Measurements from ENCODE around the gene MIB1.

MIB1 gene

DNA sequence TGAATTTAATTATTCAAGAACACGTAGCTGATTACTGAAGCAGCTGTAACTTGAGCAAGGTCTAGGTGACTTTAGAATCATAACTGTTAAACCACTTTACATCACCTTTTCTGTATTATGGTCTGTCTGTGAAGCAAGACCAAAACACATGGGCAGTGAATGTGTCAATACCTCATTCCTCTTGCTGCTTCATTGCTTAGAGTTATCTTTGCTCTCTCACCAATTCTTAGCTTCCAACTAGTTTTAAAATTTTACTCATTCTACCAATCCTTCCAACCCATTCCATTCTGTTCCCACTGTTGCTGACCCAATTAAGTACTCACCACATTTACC, 80.2 kb downstream of the MIB1 start:
- no peaks in the 10 kb centered on the region for H3K4me1 Mint-ChIP-seq (ENCODE audit: low read depth)
- no peaks in the 10 kb centered on the region for H3K9me3 Mint-ChIP-seq (ENCODE audit: low read depth)
- no peak overlapping the region for H3K27ac Mint-ChIP-seq
- H3K36me3 Mint-ChIP-seq, result peaks cover 28% of the 10 kb centered on the region
- H3K27me3 Mint-ChIP-seq, result no peaks in the 10 kb centered on the region
- H3K4me3 Mint-ChIP-seq, result no peak overlapping the region

GRCh38 chr18:21823848-21824247, 83.3 kb downstream of the MIB1 start:
- Mint-ChIP-seq H3K27ac (no peak overlapping the region), H3K4me3 (no peak overlapping the region), H3K36me3 (peaks cover 22% of the 10 kb centered on the region), H3K9me3 (ENCODE audit: low read depth) (no peaks in the 10 kb centered on the region), H3K4me1 (ENCODE audit: low read depth) (no peaks in the 10 kb centered on the region), H3K27me3 (no peaks in the 10 kb centered on the region)

DNA sequence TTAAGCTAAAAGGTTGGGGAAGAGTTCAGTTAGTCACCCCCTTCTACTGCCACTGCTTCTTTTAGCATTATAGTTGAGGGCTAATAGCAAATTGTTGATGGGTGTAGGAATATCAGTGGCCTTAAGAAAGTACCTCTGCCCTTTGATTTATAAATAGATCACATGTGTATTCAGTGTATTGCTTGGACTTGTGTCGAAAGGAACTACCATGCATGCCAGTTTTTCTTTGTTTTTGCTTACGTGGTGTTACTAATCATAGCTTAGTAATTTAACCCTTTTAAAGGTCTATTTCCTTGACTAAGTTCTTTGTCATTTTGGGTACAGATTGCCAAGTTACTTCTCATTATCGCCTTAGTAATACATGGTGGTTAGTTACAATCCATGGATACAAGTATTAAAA, 85.6 kb downstream of the MIB1 start:
- H3K4me1 Mint-ChIP-seq (ENCODE audit: low read depth), result no peaks in the 10 kb centered on the region
- H3K9me3 Mint-ChIP-seq (ENCODE audit: low read depth), result no peaks in the 10 kb centered on the region
- H3K36me3 Mint-ChIP-seq, result peaks cover 20% of the 10 kb centered on the region
- H3K27ac Mint-ChIP-seq, result no peak overlapping the region
- no peak overlapping the region for H3K4me3 Mint-ChIP-seq
- H3K27me3 Mint-ChIP-seq, result no peaks in the 10 kb centered on the region

- no peaks in the 10 kb centered on the region for H3K9me3 Mint-ChIP-seq (ENCODE audit: low read depth)
- H3K27me3 Mint-ChIP-seq, result no peaks in the 10 kb centered on the region
- peaks cover 18% of the 10 kb centered on the region for H3K36me3 Mint-ChIP-seq
- H3K4me1 Mint-ChIP-seq (ENCODE audit: low read depth), result no peaks in the 10 kb centered on the region
- H3K4me3 Mint-ChIP-seq, result no peak overlapping the region
- H3K27ac Mint-ChIP-seq, result no peak overlapping the region
Measured at GRCh38 chr18:21826641-21827302, 86.2 kb downstream of the MIB1 start.

DNA sequence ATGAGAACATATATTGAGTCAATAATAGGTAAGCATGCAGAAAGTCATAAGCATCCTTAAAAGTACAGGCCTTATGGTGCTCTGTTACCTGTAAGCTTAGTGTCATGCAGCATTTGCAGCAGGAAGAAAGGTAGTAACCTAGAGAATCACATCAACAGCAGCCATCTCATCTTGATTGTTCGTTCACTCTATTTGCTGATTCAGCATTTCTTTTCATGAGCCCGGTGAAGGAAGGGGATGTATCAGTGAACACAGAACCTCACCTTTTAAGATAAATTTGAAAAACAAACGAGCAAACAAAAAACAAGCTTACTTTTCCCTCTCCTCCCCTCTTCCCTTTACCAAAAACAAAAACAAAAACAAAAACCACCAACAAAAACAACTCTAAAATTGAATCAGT, 89.9 kb downstream of the MIB1 start:
- no peaks in the 10 kb centered on the region for H3K27me3 Mint-ChIP-seq
- no peaks in the 10 kb centered on the region for H3K4me1 Mint-ChIP-seq (ENCODE audit: low read depth)
- peaks cover 12% of the 10 kb centered on the region for H3K36me3 Mint-ChIP-seq
- no peak overlapping the region for H3K27ac Mint-ChIP-seq
- no peak overlapping the region for H3K4me3 Mint-ChIP-seq
- H3K9me3 Mint-ChIP-seq (ENCODE audit: low read depth), result no peaks in the 10 kb centered on the region

DNA sequence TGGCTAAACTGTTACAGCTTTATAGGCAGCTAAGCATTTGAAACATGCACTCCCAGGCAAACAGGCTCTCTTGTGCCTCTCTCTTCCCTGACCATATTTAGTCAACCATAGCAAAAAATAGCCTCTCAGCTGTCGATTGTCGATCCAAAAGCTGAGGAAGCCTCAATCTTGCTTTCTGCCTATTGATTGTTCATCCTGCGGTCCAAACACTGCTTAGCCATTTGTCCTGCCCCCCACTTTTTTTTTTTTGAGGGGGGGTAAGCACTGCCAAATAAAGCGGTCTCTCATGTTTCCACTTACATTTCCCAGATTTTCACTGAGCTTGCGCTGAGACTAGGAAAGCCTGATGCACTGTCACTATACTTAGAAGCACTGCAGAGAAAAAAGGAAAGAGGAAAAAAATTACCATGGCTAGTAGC, 90.8 kb downstream of the MIB1 start:
- Mint-ChIP-seq H3K36me3 (peaks cover 6% of the 10 kb centered on the region), H3K4me1 (ENCODE audit: low read depth) (no peaks in the 10 kb centered on the region), H3K27ac (no peak overlapping the region), H3K4me3 (no peak overlapping the region), H3K27me3 (no peaks in the 10 kb centered on the region), H3K9me3 (ENCODE audit: low read depth) (no peaks in the 10 kb centered on the region)

DNA sequence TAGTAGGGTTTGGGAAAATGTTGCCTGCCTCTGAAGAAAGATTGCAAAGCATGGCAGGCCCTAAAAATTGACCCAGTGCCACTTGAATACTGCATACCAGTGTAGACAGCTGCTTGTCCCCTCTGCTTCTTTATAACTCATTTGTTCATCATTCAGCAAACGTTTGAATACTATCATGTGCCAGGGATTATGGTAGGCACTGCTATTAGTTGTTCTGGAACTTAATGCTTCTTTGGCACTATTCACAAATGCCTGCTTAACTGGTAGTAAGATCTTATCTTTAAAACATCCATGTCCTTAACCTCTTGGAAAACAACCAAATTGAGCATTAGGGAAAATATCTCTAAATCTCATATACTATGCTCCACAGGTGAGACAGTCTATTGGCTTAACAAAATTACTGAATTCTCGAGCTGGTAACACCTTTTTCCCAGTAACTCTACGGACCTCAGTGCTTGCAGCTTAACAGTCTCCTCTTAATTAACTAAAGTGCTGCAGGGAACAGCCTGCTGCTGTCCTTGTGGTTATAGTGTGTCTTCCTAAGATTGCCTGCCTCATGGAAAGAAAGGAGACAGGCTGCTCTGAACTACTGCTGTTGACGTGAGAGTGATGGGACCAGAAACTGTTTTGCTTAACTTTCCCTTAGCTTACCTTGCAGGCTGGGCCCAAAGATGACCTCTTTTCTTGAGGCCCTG, 93.2 kb downstream of the MIB1 start:
- Mint-ChIP-seq H3K36me3 (peaks cover 7% of the 10 kb centered on the region), H3K27ac (no peak overlapping the region), H3K4me1 (ENCODE audit: low read depth) (no peaks in the 10 kb centered on the region), H3K9me3 (ENCODE audit: low read depth) (no peaks in the 10 kb centered on the region), H3K4me3 (no peak overlapping the region), H3K27me3 (no peaks in the 10 kb centered on the region)

- Mint-ChIP-seq H3K4me3 (no peak overlapping the region), H3K36me3 (peaks cover 7% of the 10 kb centered on the region), H3K9me3 (ENCODE audit: low read depth) (no peaks in the 10 kb centered on the region), H3K27me3 (no peaks in the 10 kb centered on the region), H3K4me1 (ENCODE audit: low read depth) (no peaks in the 10 kb centered on the region), H3K27ac (no peak overlapping the region)
Measured at GRCh38 chr18:21834299-21834660, 93.7 kb downstream of the MIB1 start.

DNA sequence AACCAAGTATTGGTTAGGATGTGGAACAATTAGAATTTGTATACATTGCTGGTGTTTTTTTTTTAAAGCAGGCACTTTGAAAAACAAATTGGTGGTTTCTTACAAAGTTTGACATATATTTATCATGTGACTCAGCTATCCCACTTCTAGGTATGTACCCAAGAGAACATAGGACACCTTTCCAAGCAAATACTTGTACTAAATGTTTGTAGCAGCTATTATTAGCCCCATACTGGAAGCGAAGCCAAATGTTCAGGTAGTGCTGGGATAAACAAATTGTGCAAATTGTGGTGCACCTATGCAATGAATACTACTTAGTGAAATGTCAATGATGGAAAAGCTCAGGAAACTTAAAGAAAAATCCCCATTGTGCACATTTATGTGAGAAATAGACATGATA, 101.0 kb downstream of the MIB1 start:
- no peaks in the 10 kb centered on the region for H3K9me3 Mint-ChIP-seq (ENCODE audit: low read depth)
- H3K4me3 Mint-ChIP-seq, result no peak overlapping the region
- H3K4me1 Mint-ChIP-seq (ENCODE audit: low read depth), result no peaks in the 10 kb centered on the region
- H3K36me3 Mint-ChIP-seq, result peaks cover 14% of the 10 kb centered on the region
- no peaks in the 10 kb centered on the region for H3K27me3 Mint-ChIP-seq
- H3K27ac Mint-ChIP-seq, result no peak overlapping the region

DNA sequence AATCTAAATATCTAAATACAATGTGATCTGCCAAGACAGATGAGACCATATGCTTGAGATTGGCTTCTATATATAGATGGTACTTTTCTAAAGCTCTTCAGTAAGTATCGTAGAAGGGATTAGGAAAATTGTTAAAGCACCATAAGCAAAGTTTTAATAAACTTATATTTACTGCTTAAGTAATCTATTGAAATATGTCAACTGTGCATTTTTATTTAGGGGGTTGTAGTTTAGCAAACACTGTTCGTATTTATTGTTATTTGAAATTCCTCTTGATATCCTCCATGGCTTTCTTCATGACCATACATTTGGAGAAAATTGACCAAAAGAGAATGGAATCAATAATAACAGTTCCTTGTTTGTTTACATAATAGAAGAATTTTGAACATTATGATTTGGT, 102.7 kb downstream of the MIB1 start:
- H3K27me3 Mint-ChIP-seq, result no peaks in the 10 kb centered on the region
- H3K4me3 Mint-ChIP-seq, result no peak overlapping the region
- no peaks in the 10 kb centered on the region for H3K4me1 Mint-ChIP-seq (ENCODE audit: low read depth)
- no peak overlapping the region for H3K27ac Mint-ChIP-seq
- peaks cover 16% of the 10 kb centered on the region for H3K36me3 Mint-ChIP-seq
- H3K9me3 Mint-ChIP-seq (ENCODE audit: low read depth), result no peaks in the 10 kb centered on the region

DNA sequence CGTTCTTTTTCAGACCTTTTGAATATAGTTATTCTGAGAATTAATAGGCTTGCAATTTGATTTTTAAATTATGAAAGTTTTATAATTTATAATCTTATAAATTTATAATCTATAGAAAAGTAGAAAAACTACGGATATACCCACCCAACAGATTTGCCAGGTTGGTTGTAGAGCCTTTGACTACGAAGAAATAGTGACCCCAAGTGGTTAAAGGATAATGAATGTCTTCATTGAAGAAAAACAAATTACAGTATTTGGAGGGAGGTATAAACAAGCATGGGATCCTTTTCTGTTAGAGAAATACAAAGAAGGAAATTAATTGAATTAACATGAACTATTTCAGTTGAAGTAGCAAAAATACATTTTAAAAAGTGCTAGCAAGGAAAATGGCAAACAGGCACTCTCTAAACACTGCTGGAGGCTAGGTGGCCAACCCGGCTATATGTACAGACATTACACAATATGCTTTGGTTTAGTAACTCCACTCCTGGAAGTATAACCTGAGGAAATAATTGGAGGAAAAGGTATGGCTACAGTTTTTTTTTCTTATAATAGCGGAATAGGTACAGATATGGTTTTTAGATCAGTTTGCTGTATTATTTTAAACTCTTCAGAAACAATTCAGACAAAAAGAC, 110.9 kb downstream of the MIB1 start:
- Mint-ChIP-seq H3K9me3 (ENCODE audit: low read depth) (no peaks in the 10 kb centered on the region), H3K27me3 (no peaks in the 10 kb centered on the region), H3K27ac (no peak overlapping the region), H3K4me3 (no peak overlapping the region), H3K36me3 (peaks cover 12% of the 10 kb centered on the region), H3K4me1 (ENCODE audit: low read depth) (peaks cover 9% of the 10 kb centered on the region)

GRCh38 chr18:21853016-21853415, 112.4 kb downstream of the MIB1 start:
- Mint-ChIP-seq H3K27ac (no peak overlapping the region), H3K4me3 (no peak overlapping the region), H3K9me3 (ENCODE audit: low read depth) (no peaks in the 10 kb centered on the region), H3K36me3 (peaks cover 7% of the 10 kb centered on the region), H3K27me3 (no peaks in the 10 kb centered on the region), H3K4me1 (ENCODE audit: low read depth) (peaks cover 9% of the 10 kb centered on the region)

DNA sequence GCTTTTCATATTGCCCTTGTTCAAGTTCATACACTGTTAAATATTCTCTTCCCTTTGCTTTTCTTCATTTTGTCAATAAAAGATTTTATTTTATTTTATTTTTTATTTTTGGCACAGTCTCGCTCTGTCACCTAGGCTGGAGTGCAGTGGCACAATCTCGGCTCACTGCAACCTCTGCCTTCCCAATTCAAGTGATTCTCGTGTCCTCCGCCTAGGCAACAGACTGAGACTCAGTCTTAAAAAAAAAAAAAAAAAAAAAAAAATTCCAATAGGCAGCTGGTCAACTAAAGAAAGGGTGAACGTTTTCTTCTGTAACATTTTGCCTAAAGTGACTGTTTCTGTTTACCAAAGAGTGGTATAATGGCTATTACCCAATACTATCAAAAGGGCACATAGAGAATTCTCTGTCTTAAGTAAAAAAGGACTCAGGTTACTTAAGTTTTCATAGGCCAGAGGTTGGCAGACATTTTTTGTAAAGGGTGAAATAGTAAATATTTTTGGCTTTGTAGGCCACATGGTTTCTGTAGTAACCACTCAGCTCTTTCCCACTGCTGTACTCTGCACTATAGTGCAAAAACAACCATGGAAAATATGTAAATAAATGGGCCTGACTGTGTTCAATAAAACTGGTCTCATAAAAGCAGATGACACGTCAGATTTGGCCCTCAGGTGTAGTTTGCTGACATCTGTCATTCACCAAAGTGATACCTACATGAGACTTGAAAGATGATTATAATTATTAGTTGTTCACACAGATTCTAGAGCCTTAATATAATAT, 113.4 kb downstream of the MIB1 start:
- H3K4me3 Mint-ChIP-seq, result no peak overlapping the region
- no peaks in the 10 kb centered on the region for H3K27me3 Mint-ChIP-seq
- peaks cover 7% of the 10 kb centered on the region for H3K36me3 Mint-ChIP-seq
- peaks cover 9% of the 10 kb centered on the region for H3K4me1 Mint-ChIP-seq (ENCODE audit: low read depth)
- no peak overlapping the region for H3K27ac Mint-ChIP-seq
- no peaks in the 10 kb centered on the region for H3K9me3 Mint-ChIP-seq (ENCODE audit: low read depth)

DNA sequence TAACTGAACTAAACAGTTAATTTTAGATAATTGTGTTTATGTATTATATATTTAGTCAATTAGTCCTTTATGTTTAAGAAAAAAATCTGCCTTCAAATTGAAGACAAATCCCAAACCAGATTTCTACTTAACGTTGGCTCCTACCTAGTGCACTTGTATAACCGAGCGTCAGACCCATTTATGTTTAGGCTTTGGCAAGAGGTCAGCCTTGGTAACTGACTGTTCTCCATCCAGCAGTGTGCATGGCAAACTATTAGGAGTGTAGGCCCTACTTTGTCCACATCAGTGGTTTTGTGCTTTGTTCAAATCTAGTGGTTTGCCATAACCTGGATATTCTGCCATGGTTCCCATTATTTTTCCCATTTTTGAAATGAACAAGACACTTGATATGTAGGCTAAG, 114.8 kb downstream of the MIB1 start:
- H3K4me1 Mint-ChIP-seq (ENCODE audit: low read depth), result peaks cover 9% of the 10 kb centered on the region
- H3K27me3 Mint-ChIP-seq, result no peaks in the 10 kb centered on the region
- no peak overlapping the region for H3K27ac Mint-ChIP-seq
- H3K9me3 Mint-ChIP-seq (ENCODE audit: low read depth), result no peaks in the 10 kb centered on the region
- peaks cover 7% of the 10 kb centered on the region for H3K36me3 Mint-ChIP-seq
- no peak overlapping the region for H3K4me3 Mint-ChIP-seq

DNA sequence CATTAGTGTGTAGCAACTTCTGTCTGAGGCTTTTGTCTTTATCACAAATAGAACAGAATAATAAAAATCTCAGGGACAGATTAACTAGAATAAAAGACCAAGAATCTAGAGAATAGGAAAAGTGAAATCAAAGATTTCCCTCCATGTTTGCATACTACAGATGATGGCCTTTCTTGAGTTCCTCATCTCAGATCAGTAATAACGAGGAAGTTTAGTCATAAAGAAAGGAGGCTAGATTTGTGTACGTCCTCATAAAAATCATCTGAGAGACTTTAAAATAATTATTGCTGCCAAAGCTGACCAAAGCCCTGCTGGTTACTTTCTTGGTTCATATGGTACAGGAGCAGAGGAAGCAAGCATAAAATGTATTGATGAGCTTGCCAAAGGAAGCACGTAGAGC, 117.3 kb downstream of the MIB1 start:
- Mint-ChIP-seq H3K27ac (no peak overlapping the region), H3K4me3 (no peak overlapping the region), H3K9me3 (ENCODE audit: low read depth) (no peaks in the 10 kb centered on the region), H3K4me1 (ENCODE audit: low read depth) (peaks cover 2% of the 10 kb centered on the region), H3K27me3 (no peaks in the 10 kb centered on the region), H3K36me3 (peaks cover 7% of the 10 kb centered on the region)
